ENCODE data around the gene ABCA2. TPM values are rescaled to one million over a fixed set of nuclear protein-coding genes. Genes with fewer than 3 reads are reported as not detected.
"Not testable (repeated sequence)": the region's sequence is repeated elsewhere in the genome, so short reads cannot be mapped to it uniquely, and the experiment has no call there.

Gene ABCA2
- total RNA-seq, 2 experiments from 2014 or later: 11.8 to 16.2 TPM

DNA sequence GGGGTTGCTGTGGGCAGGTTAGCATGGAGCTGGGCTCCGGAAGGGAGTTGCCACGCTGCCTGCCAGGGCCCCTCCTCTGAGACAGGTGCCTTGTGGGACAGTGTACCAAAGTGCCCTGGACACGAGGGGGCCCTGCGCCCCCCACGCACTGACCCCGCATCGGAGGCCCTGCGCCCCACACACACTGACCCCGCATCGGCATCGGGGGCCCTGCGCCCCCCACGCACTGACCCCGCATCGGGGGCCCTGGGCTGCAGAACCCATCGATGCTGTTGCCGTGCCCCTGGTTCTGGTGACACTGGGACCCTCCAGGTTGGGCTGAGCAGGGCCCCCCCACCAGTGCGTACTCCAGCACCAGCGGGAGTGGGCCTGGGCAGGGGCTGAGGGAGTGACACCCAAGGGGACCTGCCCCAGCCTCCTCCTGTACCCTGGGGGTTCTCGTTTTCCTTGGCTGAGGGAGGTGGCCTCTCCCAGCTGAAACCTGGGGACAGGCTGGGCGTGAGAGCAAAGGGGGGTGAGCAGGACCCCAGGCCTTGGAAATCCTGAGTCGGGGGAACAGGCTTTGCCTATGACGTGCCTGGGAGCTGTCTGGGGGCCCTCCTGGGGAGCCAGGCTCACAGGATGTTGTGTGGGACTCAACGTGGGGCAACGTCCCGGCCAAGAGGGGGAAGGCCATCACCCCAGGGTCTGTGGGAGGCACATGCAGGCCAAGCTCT is 35.4 kb upstream of the ABCA2 start:
- H3K36me3 Mint-ChIP-seq (ENCODE audit: low read depth): peaks cover 3% of the 10 kb centered on the region

GRCh38 chr9:137062798-137063197 is 34.8 kb upstream of the ABCA2 start:
- intact Hi-C loops (cut with micrococcal nuclease); H3K4me3 Mint-ChIP-seq; H3K27me3 Mint-ChIP-seq; H3K9me3 Mint-ChIP-seq; H3K4me1 Mint-ChIP-seq (ENCODE audit: low read depth); POLR2A ChIA-PET; H3K27ac Mint-ChIP-seq; H3K36me3 Mint-ChIP-seq (ENCODE audit: low read depth); ATAC-seq; DNase-seq: not testable (repeated sequence)
- CTCF ChIA-PET: interaction anchor here (1.6 to 11.3 kb wide), 4 partner anchors 13 to 275 kb away, joined by 3 to 164 read pairs (median 64); partner anchors contain the start of genes ABCA2, FUT7 and NPDC1

More for the DNA sequence above, 35.4 kb upstream of the ABCA2 start:
- Mint-ChIP-seq H3K27me3 (no peaks in the 10 kb centered on the region), H3K4me3 (no peak overlapping the region), H3K4me1 (ENCODE audit: low read depth) (peaks cover 7% of the 10 kb centered on the region), H3K27ac (no peak overlapping the region), H3K9me3 (no peaks in the 10 kb centered on the region)
- DNase-seq (no peak), ATAC-seq (no peak)
- ChIA-PET CTCF (interaction anchor here (0.7 to 11.3 kb wide), 24 partner anchors 8 to 291 kb away, joined by 3 to 164 read pairs (median 3); partner anchors contain the start of genes ABCA2, FUT7, MAN1B1 and NPDC1), POLR2A (interaction anchor here (1.2 kb wide), 1 partner anchor 22 kb away, joined by 4 read pairs; no protein-coding TSS in a partner anchor)
- TF ChIP-seq, protein P1, sequence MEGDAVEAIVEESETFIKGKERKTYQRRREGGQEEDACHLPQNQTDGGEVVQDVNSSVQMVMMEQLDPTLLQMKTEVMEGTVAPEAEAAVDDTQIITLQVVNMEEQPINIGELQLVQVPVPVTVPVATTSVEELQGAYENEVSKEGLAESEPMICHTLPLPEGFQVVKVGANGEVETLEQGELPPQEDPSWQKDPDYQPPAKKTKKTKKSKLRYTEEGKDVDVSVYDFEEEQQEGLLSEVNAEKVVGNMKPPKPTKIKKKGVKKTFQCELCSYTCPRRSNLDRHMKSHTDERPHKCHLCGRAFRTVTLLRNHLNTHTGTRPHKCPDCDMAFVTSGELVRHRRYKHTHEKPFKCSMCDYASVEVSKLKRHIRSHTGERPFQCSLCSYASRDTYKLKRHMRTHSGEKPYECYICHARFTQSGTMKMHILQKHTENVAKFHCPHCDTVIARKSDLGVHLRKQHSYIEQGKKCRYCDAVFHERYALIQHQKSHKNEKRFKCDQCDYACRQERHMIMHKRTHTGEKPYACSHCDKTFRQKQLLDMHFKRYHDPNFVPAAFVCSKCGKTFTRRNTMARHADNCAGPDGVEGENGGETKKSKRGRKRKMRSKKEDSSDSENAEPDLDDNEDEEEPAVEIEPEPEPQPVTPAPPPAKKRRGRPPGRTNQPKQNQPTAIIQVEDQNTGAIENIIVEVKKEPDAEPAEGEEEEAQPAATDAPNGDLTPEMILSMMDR (IDR thresholded peaks at IDR 0.05): no peak
- intact Hi-C loops (cut with micrococcal nuclease): no loop called here

DNA sequence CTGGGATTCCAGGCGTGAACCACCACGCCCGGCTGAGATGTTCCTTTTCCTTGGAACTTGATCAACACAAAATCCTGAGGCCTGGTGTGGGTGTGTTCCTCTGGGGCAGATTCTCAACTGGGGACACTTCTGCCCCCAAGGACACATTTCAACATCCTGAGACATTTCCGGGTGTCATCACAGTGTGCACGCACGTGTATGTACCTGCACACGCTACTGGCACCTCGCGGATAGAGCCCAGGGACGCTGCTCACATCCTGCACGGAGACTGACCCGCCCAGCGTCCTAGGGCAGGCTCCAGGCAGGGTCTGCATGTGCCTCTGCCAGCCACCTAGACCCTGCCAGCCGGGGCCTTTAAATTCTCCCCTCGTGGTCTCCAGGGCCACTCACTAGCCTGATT is 34.3 kb upstream of the ABCA2 start:
- no peak overlapping the region for H3K27ac Mint-ChIP-seq
- TF ChIP-seq, protein P1 (IDR thresholded peaks at IDR 0.05): no peak
- no peaks in the 10 kb centered on the region for H3K4me1 Mint-ChIP-seq (ENCODE audit: low read depth)
- ChIA-PET CTCF (interaction anchor here (1.6 to 11.3 kb wide), 3 partner anchors 13 to 275 kb away, joined by 3 to 164 read pairs (median 109); partner anchors contain the start of genes ABCA2, FUT7 and NPDC1), POLR2A (no interaction called here)
- no peaks in the 10 kb centered on the region for H3K27me3 Mint-ChIP-seq
- intact Hi-C loops (cut with micrococcal nuclease): no loop called here
- no peaks in the 10 kb centered on the region for H3K9me3 Mint-ChIP-seq
- H3K36me3 Mint-ChIP-seq (ENCODE audit: low read depth): peaks cover 3% of the 10 kb centered on the region
- ATAC-seq (no peak), DNase-seq (no peak)
- no peak overlapping the region for H3K4me3 Mint-ChIP-seq

GRCh38 chr9:137058521-137059234 is 30.6 kb upstream of the ABCA2 start:
- TF ChIP-seq, protein P1 (IDR thresholded peaks at IDR 0.05): no peak
- intact Hi-C loops (cut with micrococcal nuclease): no loop called here
- Mint-ChIP-seq H3K4me1 (ENCODE audit: low read depth) (no peaks in the 10 kb centered on the region), H3K27me3 (no peaks in the 10 kb centered on the region), H3K27ac (no peak overlapping the region), H3K4me3 (no peak overlapping the region), H3K9me3 (no peaks in the 10 kb centered on the region), H3K36me3 (ENCODE audit: low read depth) (no peaks in the 10 kb centered on the region)
- POLR2A ChIA-PET: interaction anchor here (1.1 to 1.6 kb wide), 2 partner anchors 9 to 28 kb away, joined by 4 to 7 read pairs; no protein-coding TSS in a partner anchor
- ATAC-seq (no peak), DNase-seq (no peak)
- CTCF ChIA-PET: interaction anchor here (0.6 to 4.4 kb wide), 5 partner anchors 10 to 180 kb away, joined by 3 to 30 read pairs (median 7); partner anchors contain the start of genes FUT7, NPDC1 and SAPCD2

GRCh38 chr9:137057545-137057944 is 29.5 kb upstream of the ABCA2 start:
- H3K9me3 Mint-ChIP-seq: no peaks in the 10 kb centered on the region
- POLR2A ChIA-PET: no interaction called here
- no peaks in the 10 kb centered on the region for H3K36me3 Mint-ChIP-seq (ENCODE audit: low read depth)
- ATAC-seq: no peak
- no peak for DNase-seq
- CTCF ChIA-PET: interaction anchor here (4.4 kb wide), 1 partner anchor 11 kb away, joined by 30 read pairs; the partner anchor contains the start of gene SAPCD2
- TF ChIP-seq, protein P1 (IDR thresholded peaks at IDR 0.05): no peak
- no peaks in the 10 kb centered on the region for H3K4me1 Mint-ChIP-seq (ENCODE audit: low read depth)
- no peak overlapping the region for H3K27ac Mint-ChIP-seq
- H3K27me3 Mint-ChIP-seq: peaks cover 4% of the 10 kb centered on the region
- intact Hi-C loops (cut with micrococcal nuclease): no loop called here
- H3K4me3 Mint-ChIP-seq: no peak overlapping the region
